Trophoblast cell (in vitro differentiated cells and primary cell): ENCODE measurements around the gene RAP1GAP.

Experiments
- DNase-seq, 2 donors: peaks; one replicate each; pipeline ENCODE4 v3.0.0-alpha.2; 2016
- H2AFZ ChIP-seq: 2 replicates; pipeline ENCODE4 v1.6.1; 2013; ENCODE audit warnings: low read length, moderate library complexity, mild to moderate bottlenecking; ENCODE audit not compliant: insufficient read depth, poor library complexity
- H2AK5ac ChIP-seq: 2 replicates; pipeline ENCODE4 v1.6.1; 2013; ENCODE audit warnings: mild to moderate bottlenecking, low read length
- H2BK120ac ChIP-seq: 2 replicates; pipeline ENCODE4 v1.6.1; 2013; ENCODE audit warnings: low read length, mild to moderate bottlenecking, moderate library complexity; ENCODE audit not compliant: insufficient read depth, poor library complexity
- H2BK12ac ChIP-seq: 2 replicates; pipeline ENCODE4 v1.6.1; 2013; ENCODE audit warnings: mild to moderate bottlenecking, low read length, moderate library complexity
- H2BK5ac ChIP-seq: 2 replicates; pipeline ENCODE4 v1.6.1; 2013; ENCODE audit warnings: low read length, low read depth, moderate library complexity, mild to moderate bottlenecking; ENCODE audit not compliant: poor library complexity
- H3K14ac ChIP-seq: 2 replicates; pipeline ENCODE4 v1.6.1; 2013; ENCODE audit warnings: mild to moderate bottlenecking, low read length
- H3K18ac ChIP-seq: 2 replicates; pipeline ENCODE4 v1.6.1; 2013; ENCODE audit warnings: mild to moderate bottlenecking, low read length
- H3K23ac ChIP-seq: 2 replicates; pipeline ENCODE4 v1.6.1; 2013; ENCODE audit warnings: low read length
- H3K27ac ChIP-seq: 2 replicates; pipeline ENCODE4 v1.5.1; 2013; ENCODE audit warnings: low read depth, mild to moderate bottlenecking, inconsistent platforms, low read length, moderate library complexity
- H3K27me3 ChIP-seq: 2 replicates; pipeline ENCODE4 v1.6.1; 2013; ENCODE audit warnings: inconsistent platforms, mild to moderate bottlenecking, low read length, moderate library complexity; ENCODE audit not compliant: insufficient read depth
- H3K36me3 ChIP-seq, 2 experiments: 1 replicate in 1 of 2; 2 replicates in 1 of 2; pipeline ENCODE4 v1.6.1; 2013; ENCODE audit warnings: low read length in 2 of 2, mild to moderate bottlenecking in 2 of 2, moderate library complexity in 1 of 2; ENCODE audit not compliant: insufficient read depth in 2 of 2, control insufficient read depth in 1 of 2
- H3K4ac ChIP-seq: 2 replicates; pipeline ENCODE4 v1.6.1; 2013; ENCODE audit warnings: low read depth, mild to moderate bottlenecking, low read length, moderate library complexity
- H3K4me1 ChIP-seq, 2 experiments: 1 replicate in 1 of 2; 2 replicates in 1 of 2; pipeline ENCODE4 v1.6.1; 2013; ENCODE audit warnings: low read length in 2 of 2, mild to moderate bottlenecking in 2 of 2, moderate library complexity in 1 of 2; ENCODE audit not compliant: insufficient read depth in 2 of 2, control insufficient read depth in 1 of 2
- H3K4me2 ChIP-seq: 2 replicates; pipeline ENCODE4 v1.6.1; 2013; ENCODE audit warnings: inconsistent platforms, mild to moderate bottlenecking, low read length, moderate library complexity
- H3K4me3 ChIP-seq: 2 replicates; pipeline ENCODE4 v1.5.1; 2013; ENCODE audit warnings: mild to moderate bottlenecking, low read depth, low read length, inconsistent platforms
- H3K79me1 ChIP-seq: one replicate; pipeline ENCODE4 v1.6.1; 2013; ENCODE audit warnings: low read length
- H3K79me2 ChIP-seq: 2 replicates; pipeline ENCODE4 v1.6.1; 2013; ENCODE audit warnings: low read length, mild to moderate bottlenecking; ENCODE audit not compliant: control insufficient read depth, insufficient read depth, poor library complexity
- H3K9ac ChIP-seq: 2 replicates; pipeline ENCODE4 v1.6.1; 2013; ENCODE audit warnings: mild to moderate bottlenecking, low read length
- H3K9me3 ChIP-seq: 2 replicates; pipeline ENCODE4 v1.6.1; 2013; ENCODE audit warnings: low read depth, mild to moderate bottlenecking, control low read depth, inconsistent platforms, low read length; ENCODE audit not compliant: insufficient read depth
- H4K12ac ChIP-seq: 2 replicates; pipeline ENCODE4 v1.6.1; 2013; ENCODE audit warnings: low read depth, mild to moderate bottlenecking, low read length, moderate library complexity
- H4K8ac ChIP-seq: 2 replicates; pipeline ENCODE4 v1.6.1; 2013; ENCODE audit warnings: low read depth, mild to moderate bottlenecking, low read length, moderate library complexity
- H4K91ac ChIP-seq: one replicate; pipeline ENCODE4 v1.6.1; 2013; ENCODE audit warnings: low read depth, mild to moderate bottlenecking, low read length, moderate library complexity
- WGBS: extraction: QIAGEN DNeasy Blood & Tissue Kit; methylation state at CpG from one replicate; pipeline ENCODE4 v1.1.7; 2013; ENCODE audit warnings: missing lambda C conversion rate; ENCODE audit not compliant: insufficient read length, insufficient coverage; ENCODE audit errors: extremely low coverage; 5-methylcytosine and 5-hydroxymethylcytosine counted together

The RAP1GAP gene

DNA sequence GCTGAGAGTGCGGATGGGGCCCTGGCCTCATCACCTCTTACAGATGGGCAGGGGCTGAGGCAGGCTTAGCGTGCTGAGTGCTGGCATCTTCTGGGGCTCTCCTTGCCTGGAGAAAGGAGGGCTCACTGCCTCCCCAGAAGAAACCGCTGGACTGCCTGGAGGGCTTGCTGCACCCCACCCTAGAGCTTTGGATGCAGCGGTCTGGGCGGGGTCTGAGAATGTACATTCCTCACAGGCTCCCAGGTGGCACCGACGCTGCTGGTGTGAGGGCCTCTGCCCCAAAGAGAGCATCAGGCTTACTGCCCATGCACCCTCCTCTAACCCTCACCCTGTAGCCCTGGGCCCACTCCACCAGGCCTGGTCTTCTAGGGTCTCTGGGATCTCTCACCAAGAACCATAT lies 51.1 kb downstream of the RAP1GAP start:
- Histone ChIP-seq H2AFZ (no peak overlapping the region), H3K9me3 (peaks cover 5% of the 10 kb centered on the region), H2BK12ac (no peak overlapping the region), H3K23ac (no peak overlapping the region), H3K4me1 (peaks cover 5% of the 10 kb centered on the region in 2 experiments), H2BK120ac (no peak overlapping the region), H3K79me2 (no peaks in the 10 kb centered on the region), H4K8ac (no peak overlapping the region), H3K14ac (no peak overlapping the region), H2AK5ac (no peak overlapping the region), H3K18ac (no peak overlapping the region), H3K27me3 (peaks cover 9% of the 10 kb centered on the region), H4K91ac (no peak overlapping the region), H3K4me2 (no peak overlapping the region), H2BK5ac (no peak overlapping the region), H3K4ac (no peak overlapping the region), H3K36me3 (no peaks in the 10 kb centered on the region), H4K12ac (no peak overlapping the region), H3K27ac (no peak overlapping the region), H3K79me1 (no peaks in the 10 kb centered on the region), H3K4me3 (no peak overlapping the region), H3K9ac (no peak overlapping the region)
- DNase-seq = no peak
- no CpG with 5 or more reads among the region's 7 CpGs for WGBS

- Histone ChIP-seq H3K4me2 (no peak overlapping the region), H4K12ac (no peak overlapping the region), H3K4ac (no peak overlapping the region), H3K27me3 (peaks cover 9% of the 10 kb centered on the region), H4K8ac (no peak overlapping the region), H3K4me3 (no peak overlapping the region), H3K79me1 (no peaks in the 10 kb centered on the region), H3K23ac (no peak overlapping the region), H2AK5ac (no peak overlapping the region), H3K9ac (no peak overlapping the region), H2BK12ac (no peak overlapping the region), H3K14ac (no peak overlapping the region), H3K79me2 (no peaks in the 10 kb centered on the region), H3K4me1 (no peaks in the 10 kb centered on the region), H3K18ac (no peak overlapping the region), H3K36me3 (no peaks in the 10 kb centered on the region), H3K27ac (no peak overlapping the region), H2BK5ac (no peak overlapping the region), H2AFZ (no peak overlapping the region), H4K91ac (no peak overlapping the region), H3K9me3 (peaks cover 2% of the 10 kb centered on the region), H2BK120ac (no peak overlapping the region)
- no peak for DNase-seq
- WGBS = no CpG with 5 or more reads among the region's 16 CpGs
These were observed 51.9 kb downstream of the RAP1GAP start for GRCh38 chr1:21617126-21617738.

- Histone ChIP-seq H2BK12ac (no peak overlapping the region), H4K91ac (no peak overlapping the region), H3K4ac (no peak overlapping the region), H3K27ac (no peak overlapping the region), H4K12ac (no peak overlapping the region), H3K9ac (no peak overlapping the region), H4K8ac (no peak overlapping the region), H3K4me2 (no peak overlapping the region), H3K4me3 (no peak overlapping the region), H2BK5ac (no peak overlapping the region), H3K14ac (no peak overlapping the region), H3K23ac (no peak overlapping the region), H3K4me1 (no peaks in the 10 kb centered on the region), H2AK5ac (no peak overlapping the region), H3K18ac (no peak overlapping the region), H2AFZ (no peak overlapping the region), H3K79me1 (no peaks in the 10 kb centered on the region), H3K27me3 (peaks cover 2% of the 10 kb centered on the region), H3K36me3 (no peaks in the 10 kb centered on the region), H3K79me2 (no peaks in the 10 kb centered on the region), H2BK120ac (no peak overlapping the region), H3K9me3 (peaks cover 2% of the 10 kb centered on the region)
- no peak for DNase-seq
- no CpG with 5 or more reads among the region's 8 CpGs for WGBS
These were observed 52.8 kb downstream of the RAP1GAP start for GRCh38 chr1:21616372-21616771.

- Histone ChIP-seq H3K79me1 (no peaks in the 10 kb centered on the region), H3K9me3 (peaks cover 2% of the 10 kb centered on the region), H3K4ac (no peak overlapping the region), H3K27ac (no peak overlapping the region), H3K4me1 (no peaks in the 10 kb centered on the region), H4K8ac (no peak overlapping the region), H3K4me3 (no peak overlapping the region), H4K91ac (no peak overlapping the region), H3K36me3 (no peaks in the 10 kb centered on the region), H3K14ac (no peak overlapping the region), H2AK5ac (no peak overlapping the region), H3K4me2 (no peak overlapping the region), H2AFZ (no peak overlapping the region), H3K79me2 (no peaks in the 10 kb centered on the region), H3K23ac (no peak overlapping the region), H2BK120ac (no peak overlapping the region), H3K18ac (no peak overlapping the region), H4K12ac (no peak overlapping the region), H2BK12ac (no peak overlapping the region), H3K9ac (no peak overlapping the region), H3K27me3 (no peaks in the 10 kb centered on the region), H2BK5ac (no peak overlapping the region)
- DNase-seq = no peak
- no CpG with 5 or more reads among the region's 11 CpGs for WGBS
These were observed 54.6 kb downstream of the RAP1GAP start for GRCh38 chr1:21614419-21615115.
